Lung (tissue), 12 donors: Measurements from ENCODE around the gene XRCC1. TPM values are rescaled to one million over a fixed set of nuclear protein-coding genes. Genes with fewer than 3 reads are reported as not detected.
A peak's percentile ranks its signal among the peaks of the same experiment; 100 is the strongest.

Experiments
- ATAC-seq: fragments of 200-7000 bp; cut with Tn5 transposase; one replicate; pipeline ENCODE4 v1.9.1; 2020; ENCODE audit warnings: moderate number of reproducible peaks; ENCODE audit not compliant: insufficient read depth, low FRiP score
- DNase-seq, 3 donors: peaks; one replicate each; pipeline ENCODE4 v3.0.0-alpha.2; 2013 to 2017
- H3K27ac ChIP-seq, 2 donors: one replicate each; pipeline ENCODE4 v1.5.1; 2013; ENCODE audit warnings: mild to moderate bottlenecking in 2 of 2, moderate library complexity in 2 of 2, control low read depth in 1 of 2, inconsistent platforms in 1 of 2, low read depth in 1 of 2, low read length in 1 of 2
- H3K27me3 ChIP-seq, 3 donors: one replicate each; pipeline ENCODE4 v1.5.1; 2013; ENCODE audit warnings: low read length in 2 of 3; ENCODE audit not compliant: control insufficient read depth in 3 of 3, insufficient read depth in 3 of 3
- H3K36me3 ChIP-seq, 4 donors: one replicate each; pipeline ENCODE4 v1.5.1; 2013; ENCODE audit warnings: low read length in 4 of 4, mild to moderate bottlenecking in 1 of 4, moderate library complexity in 1 of 4; ENCODE audit not compliant: control insufficient read depth in 4 of 4, insufficient read depth in 4 of 4
- H3K4me1 ChIP-seq, 5 donors: one replicate each; pipeline ENCODE4 v1.5.1; 2013; ENCODE audit warnings: low read length in 5 of 5, mild to moderate bottlenecking in 2 of 5, moderate library complexity in 1 of 5; ENCODE audit not compliant: control insufficient read depth in 5 of 5, insufficient read depth in 5 of 5
- H3K4me3 ChIP-seq: one replicate; pipeline ENCODE4 v1.5.1; 2013; ENCODE audit warnings: mild to moderate bottlenecking, control low read depth, moderate library complexity
- H3K9ac ChIP-seq, 2 donors: one replicate each; pipeline ENCODE4 v1.5.1; 2013; ENCODE audit warnings: low read length in 2 of 2, control low read depth in 1 of 2; ENCODE audit not compliant: insufficient read depth in 1 of 2
- H3K9me3 ChIP-seq, 4 donors: one replicate each; pipeline ENCODE4 v1.5.1; 2013; ENCODE audit warnings: low read length in 3 of 4, mild to moderate bottlenecking in 1 of 4, moderate library complexity in 1 of 4; ENCODE audit not compliant: control insufficient read depth in 4 of 4, insufficient read depth in 3 of 4
- CTCF ChIP-seq: IDR thresholded peaks from 2 replicates; pipeline ENCODE4 v1.5.1; 2012; ENCODE audit warnings: mild to moderate bottlenecking; ENCODE audit errors: control extremely low read depth, extremely low read depth
- WGBS, 2 donors: extraction: QIAGEN DNeasy Blood & Tissue Kit; methylation state at CpG; one replicate each; pipeline ENCODE4 v1.1.7; 2013; 5-methylcytosine and 5-hydroxymethylcytosine counted together
- polyA plus RNA-seq, 2 donors: library from polyadenylated mRNA; stranded (reverse); fragments of 200-250 nt; gene quantifications; one replicate each; pipeline ENCODE4 v1.2.1, GENCODE V29; 2013
- total RNA-seq, 2 donors: library from RNA; depleted of rRNA in 1 of 2; stranded (reverse); fragments of >200 nt in 1 of 2; gene quantifications; one replicate each; pipeline ENCODE4 v1.2.1, GENCODE V29; 2014 to 2021
- donor health status: control.
- donor health status: control.
- donor health status: Bipolar disorder and iron deficiency.
- donor health status: healthy.
- donor health status: DM: yes; HTN: yes; CAD: no.

The XRCC1 gene
- total and polyA plus RNA-seq, 4 donors, result 15.4 to 32.2 (median 24.5) TPM

GRCh38 chr19:43540381-43540780 is 34.9 kb downstream of the XRCC1 start:
- Histone ChIP-seq H3K4me1 (peaks cover 0 to 8% (median 0%) of the 10 kb centered on the region in 5 donors), H3K9ac (no peak overlapping the region), H3K27ac (no peak overlapping the region), H3K27me3 (no peaks in the 10 kb centered on the region), H3K36me3 (peaks cover 6 to 43% (median 34%) of the 10 kb centered on the region in 4 donors), H3K4me3 (no peak overlapping the region), H3K9me3 (peaks cover 0 to 4% (median 1%) of the 10 kb centered on the region in 4 donors)
- 93 to 97% methylated on average over 3 of the region's 3 CpGs for WGBS, 2 donors
- DNase-seq (no peak), ATAC-seq (no peak)
- TF ChIP-seq CTCF, result no peak

- peaks cover 6 to 40% (median 31%) of the 10 kb centered on the region in 4 donors for H3K36me3 ChIP-seq
- H3K4me1 ChIP-seq, result peaks cover 0 to 14% (median 0%) of the 10 kb centered on the region in 5 donors
- no peaks in the 10 kb centered on the region for H3K27me3 ChIP-seq
- no peak for TF ChIP-seq CTCF
- no peak overlapping the region for H3K9ac ChIP-seq
- no peak for DNase-seq
- H3K9me3 ChIP-seq, result peaks cover 0 to 4% (median 1%) of the 10 kb centered on the region in 4 donors
- no peak for ATAC-seq
- no peak overlapping the region for H3K27ac ChIP-seq
- no peak overlapping the region for H3K4me3 ChIP-seq
Measured at GRCh38 chr19:43538922-43539321, 36.4 kb downstream of the XRCC1 start.

GRCh38 chr19:43534816-43535761 is 40.2 kb downstream of the XRCC1 start:
- H3K27ac ChIP-seq, result peak overlapping the region in 1 of 2 donors; percentile 18
- H3K9me3 ChIP-seq, result peaks cover 0 to 4% (median 0%) of the 10 kb centered on the region in 4 donors
- DNase-seq, result peak; percentile 81 to 85 (median 81)
- H3K27me3 ChIP-seq, result no peaks in the 10 kb centered on the region
- peak; percentile 44 for TF ChIP-seq CTCF
- 69 to 71% methylated on average over 56 to 62 of the region's 62 CpGs for WGBS, 2 donors
- no peak overlapping the region for H3K4me3 ChIP-seq
- peak overlapping the region in 1 of 2 donors; percentile 47 for H3K9ac ChIP-seq
- H3K36me3 ChIP-seq, result peaks cover 3 to 20% (median 9%) of the 10 kb centered on the region in 4 donors
- H3K4me1 ChIP-seq, result peaks cover 0 to 24% (median 0%) of the 10 kb centered on the region in 5 donors
- no peak for ATAC-seq
